Endothelial cell of umbilical vein (primary cell): Measurements from ENCODE around the gene AK9.

Experiments
- CTCF ChIP-seq, 2 donors: IDR thresholded peaks; 1 replicate in 1 of 2; 2 replicates in 1 of 2; pipeline ENCODE4 v1.5.1; 2011; ENCODE audit warnings: low read length in 2 of 2, mild to moderate bottlenecking in 2 of 2, moderate library complexity in 2 of 2, control low read depth in 1 of 2, inconsistent platforms in 1 of 2, low read depth in 1 of 2; ENCODE audit not compliant: insufficient read depth in 1 of 2; ENCODE audit errors: extremely low read depth in 1 of 2
- POLR2AphosphoS5 ChIP-seq: IDR thresholded peaks from 2 replicates; pipeline ENCODE4 v1.6.1; 2012; ENCODE audit warnings: low read depth, mild to moderate bottlenecking, control low read depth, low read length, moderate library complexity; ENCODE audit not compliant: insufficient read depth

GRCh38 chr6:109446541-109446940 lies 244.5 kb downstream of the AK9 start:
- no peak for TF ChIP-seq POLR2AphosphoS5
- no peak for TF ChIP-seq CTCF (IDR thresholded peaks at IDR 0.05; ENCODE audit: extremely low read depth in 1 of 2, insufficient read depth in 1 of 2, low read depth in 1 of 2, low read length in 2 of 2)
